Amniotic epithelial cell (primary cell): Measurements from ENCODE around the gene OTULIN.

Experiments
- DNase-seq: peaks from one replicate; pipeline ENCODE4 v3.0.0-alpha.2; 2010; ENCODE audit warnings: low read depth

The OTULIN gene

GRCh38 chr5:14698495-14698894, 34.0 kb downstream of the OTULIN start:
- DNase-seq: no peak

- DNase-seq: no peak
Observed at GRCh38 chr5:14699159-14699558, 34.6 kb downstream of the OTULIN start.

GRCh38 chr5:14699807-14700400, 35.4 kb downstream of the OTULIN start:
- DNase-seq: peak; percentile 30

GRCh38 chr5:14700478-14701436, 36.2 kb downstream of the OTULIN start:
- DNase-seq: no peak

- no peak for DNase-seq
Observed at GRCh38 chr5:14701556-14701955, 37.0 kb downstream of the OTULIN start.

- DNase-seq: no peak
Observed at GRCh38 chr5:14702238-14702839, 37.8 kb downstream of the OTULIN start.

- no peak for DNase-seq
Observed at GRCh38 chr5:14705556-14705955, 41.0 kb downstream of the OTULIN start.

- peak; percentile 92 for DNase-seq
Observed at GRCh38 chr5:14706615-14707021, 42.1 kb downstream of the OTULIN start.

- no peak for DNase-seq
Observed at GRCh38 chr5:14707811-14708390, 43.4 kb downstream of the OTULIN start.

- no peak for DNase-seq
Observed at GRCh38 chr5:14708551-14708950, 44.0 kb downstream of the OTULIN start.

GRCh38 chr5:14710313-14710994, 45.9 kb downstream of the OTULIN start:
- no peak for DNase-seq

GRCh38 chr5:14712131-14712530, 47.6 kb downstream of the OTULIN start:
- no peak for DNase-seq

GRCh38 chr5:14712666-14713065, 48.1 kb downstream of the OTULIN start:
- no peak for DNase-seq

GRCh38 chr5:14713476-14714390, 49.2 kb downstream of the OTULIN start:
- DNase-seq: no peak

GRCh38 chr5:14714706-14715105, 50.2 kb downstream of the OTULIN start:
- DNase-seq: peak; percentile 45

- peak; percentile 68 for DNase-seq
Observed at GRCh38 chr5:14715481-14715880, 51.0 kb downstream of the OTULIN start.

GRCh38 chr5:14716755-14717752, 52.5 kb downstream of the OTULIN start:
- no peak for DNase-seq

- no peak for DNase-seq
Observed at GRCh38 chr5:14718778-14719177, 54.3 kb downstream of the OTULIN start.

- DNase-seq: peak; percentile 91
Observed at GRCh38 chr5:14720236-14720923, 55.9 kb downstream of the OTULIN start.
